Peyer's patch (tissue), 4 donors: ENCODE measurements around the gene SEMA4D.

ENCODE experiments used
- CTCF ChIP-seq, 6 experiments: fragments of 450-650 bp in 4 of 6; fragments of 200-600 bp in 2 of 6; sonication (generic) in 1 of 6; IDR thresholded peaks; one replicate each; pipeline ENCODE4 v1.5.1; 2017 to 2019; ENCODE audit warnings: antibody characterized with exemption in 6 of 6, mild to moderate bottlenecking in 3 of 6, moderate library complexity in 1 of 6
- POLR2A ChIP-seq, 2 donors: fragments of 450-650 bp; IDR thresholded peaks; one replicate each; pipeline ENCODE4 v1.5.1; 2017; ENCODE audit warnings: antibody characterized with exemption in 2 of 2, mild to moderate bottlenecking in 2 of 2, moderate library complexity in 2 of 2

- TF ChIP-seq POLR2A (IDR thresholded peaks at IDR 0.05) (no peak), CTCF (IDR thresholded peaks at IDR 0.05) (no peak)
Measured at GRCh38 chr9:89382026-89382986, 115.6 kb downstream of the SEMA4D start.
